GM23338 (cell line): ENCODE results near the gene DNAH6. TPM values are rescaled to one million over a fixed set of nuclear protein-coding genes. Genes with fewer than 3 reads are reported as not detected.

ENCODE experiments used
- ATAC-seq: fragments of 200-7000 bp; cut with Tn5 transposase; 3 replicates; pipeline ENCODE4 v1.9.1; 2020
- DNase-seq: peaks from one replicate; pipeline ENCODE4 v3.0.0-alpha.2; 2015; ENCODE audit warnings: low spot score
- H2AFZ ChIP-seq: fragments of 200-600 bp; sonication (generic); 2 replicates; pipeline ENCODE4 v1.8.0; 2016; ENCODE audit warnings: antibody characterized with exemption, mild to moderate bottlenecking, moderate library complexity
- H3F3A ChIP-seq: fragments of 200-600 bp; sonication (generic); replicated peaks from 2 replicates; pipeline ENCODE4 v1.8.0; 2017; ENCODE audit warnings: antibody characterized with exemption, mixed run types, low read depth
- H3K27ac ChIP-seq: fragments of 200-600 bp; sonication (generic); 2 replicates; pipeline ENCODE4 v1.6.1; 2016; ENCODE audit warnings: low read depth
- H3K27me3 ChIP-seq: fragments of 200-600 bp; sonication (generic); 2 replicates; pipeline ENCODE4 v1.8.0; 2016; ENCODE audit warnings: mild to moderate bottlenecking, mixed run types, moderate library complexity; ENCODE audit not compliant: insufficient read depth
- H3K36me3 ChIP-seq: fragments of 200-600 bp; sonication (generic); 2 replicates; pipeline ENCODE4 v1.8.0; 2016; ENCODE audit warnings: mild to moderate bottlenecking; ENCODE audit not compliant: insufficient read depth
- H3K4me1 ChIP-seq: fragments of 200-600 bp; sonication (generic); 2 replicates; pipeline ENCODE4 v1.8.0; 2016; ENCODE audit warnings: mild to moderate bottlenecking, moderate library complexity; ENCODE audit not compliant: insufficient read depth
- H3K4me2 ChIP-seq: fragments of 200-600 bp; sonication (generic); 2 replicates; pipeline ENCODE4 v1.7.1; 2017; ENCODE audit warnings: mixed run types
- H3K4me3 ChIP-seq: fragments of 200-600 bp; sonication (generic); 2 replicates; pipeline ENCODE4 v1.6.1; 2016; ENCODE audit warnings: mixed run types
- H3K79me2 ChIP-seq: fragments of 200-600 bp; sonication (generic); replicated peaks from 2 replicates; pipeline ENCODE4 v1.8.0; 2017; ENCODE audit warnings: mild to moderate bottlenecking; ENCODE audit not compliant: insufficient read depth
- H3K9me2 ChIP-seq: fragments of 200-600 bp; sonication (generic); 2 replicates; pipeline ENCODE4 v1.8.0; 2017; ENCODE audit not compliant: insufficient read depth
- H4K20me1 ChIP-seq: fragments of 200-600 bp; sonication (generic); replicated peaks from 2 replicates; pipeline ENCODE4 v1.8.0; 2017; ENCODE audit warnings: mild to moderate bottlenecking; ENCODE audit not compliant: insufficient read depth
- H3K27ac Mint-ChIP-seq: 2 replicates; pipeline ENCODE4 v1.8.0; 2020; ENCODE audit warnings: inconsistent platforms, mild to moderate bottlenecking, moderate library complexity, mixed read lengths
- H3K27me3 Mint-ChIP-seq: 3 replicates; pipeline ENCODE4 v1.8.0; 2022; ENCODE audit warnings: low read depth, mild to moderate bottlenecking, moderate library complexity, mixed read lengths, inconsistent platforms; ENCODE audit not compliant: insufficient read depth, poor library complexity
- H3K36me3 Mint-ChIP-seq: 3 replicates; pipeline ENCODE4 v1.8.0; 2021; ENCODE audit warnings: low read depth, mild to moderate bottlenecking, inconsistent platforms, moderate library complexity, mixed read lengths
- H3K4me1 Mint-ChIP-seq: 3 replicates; pipeline ENCODE4 v1.8.0; 2020; ENCODE audit warnings: mild to moderate bottlenecking, inconsistent platforms, mixed read lengths
- H3K4me3 Mint-ChIP-seq: 3 replicates; pipeline ENCODE4 v1.8.0; 2021; ENCODE audit warnings: moderate library complexity, mild to moderate bottlenecking, inconsistent platforms, mixed read lengths
- H3K9me3 Mint-ChIP-seq: 3 replicates; pipeline ENCODE4 v1.8.0; 2020; ENCODE audit warnings: moderate library complexity, mild to moderate bottlenecking, inconsistent platforms, mixed read lengths
- CREB1 ChIP-seq: fragments of 250-450 bp; sonication (Bioruptor Pico); IDR thresholded peaks from 2 replicates; pipeline ENCODE4 v1.5.0; 2020; ENCODE audit warnings: low read depth, mild to moderate bottlenecking, moderate library complexity
- EZH2 ChIP-seq: fragments of 200-600 bp; sonication (generic); IDR thresholded peaks from one replicate; pipeline ENCODE4 v1.8.0; 2017; ENCODE audit warnings: antibody characterized with exemption, mild to moderate bottlenecking, low read depth; ENCODE audit not compliant: unreplicated experiment
- EZH2phosphoT487 ChIP-seq: fragments of 200-600 bp; sonication (generic); IDR thresholded peaks from one replicate; pipeline ENCODE4 v1.8.1; 2018; ENCODE audit warnings: antibody characterized with exemption; ENCODE audit not compliant: unreplicated experiment
- NANOG ChIP-seq: IDR thresholded peaks from 2 replicates; pipeline ENCODE4 v1.6.1; 2016; ENCODE audit warnings: antibody characterized with exemption, borderline replicate concordance
- POLR2AphosphoS5 ChIP-seq: IDR thresholded peaks from 2 replicates; pipeline ENCODE4 v1.6.1; 2016; ENCODE audit warnings: antibody characterized with exemption, low read depth
- STAT1 ChIP-seq: IDR thresholded peaks from one replicate; pipeline ENCODE4 v1.6.1; 2016; ENCODE audit warnings: antibody characterized with exemption; ENCODE audit not compliant: unreplicated experiment
- ZNF114 ChIP-seq: fragments of 250-450 bp; sonication (Bioruptor Pico); IDR thresholded peaks from 2 replicates; pipeline ENCODE4 v1.5.0; 2020; ENCODE audit warnings: mild to moderate bottlenecking, moderate library complexity
- ZNF331 ChIP-seq: fragments of 250-450 bp; sonication (Bioruptor Pico); IDR thresholded peaks from 2 replicates; pipeline ENCODE4 v1.5.0; 2020; ENCODE audit warnings: low read depth, mild to moderate bottlenecking, moderate library complexity
- polyA plus RNA-seq: library from polyadenylated mRNA; unstranded; fragments of >200 nt; fragmentation: Nextera tagmentation; extraction: Ambion mirVana; gene quantifications from 2 replicates; pipeline ENCODE4 v1.2.1, GENCODE V29; 2016
- total RNA-seq: library from RNA; depleted of rRNA; stranded (reverse); fragments of >200 nt; shearing (Covaris generic); gene quantifications from 2 replicates; pipeline ENCODE4 v1.2.3, GENCODE V29; 2014
- TF ChIP-seq, protein P1 (sequence below): IDR thresholded peaks from one replicate; pipeline ENCODE4 v1.6.1; 2018; ENCODE audit warnings: antibody characterized with exemption; ENCODE audit not compliant: unreplicated experiment
- TF ChIP-seq, protein P2 (sequence below): IDR thresholded peaks from 2 replicates; pipeline ENCODE4 v1.6.1; 2016; ENCODE audit warnings: antibody characterized with exemption

The DNAH6 gene
- total and polyA plus RNA-seq, 2 experiments from 2014 or later: 0.27 to 0.31 TPM

DNA sequence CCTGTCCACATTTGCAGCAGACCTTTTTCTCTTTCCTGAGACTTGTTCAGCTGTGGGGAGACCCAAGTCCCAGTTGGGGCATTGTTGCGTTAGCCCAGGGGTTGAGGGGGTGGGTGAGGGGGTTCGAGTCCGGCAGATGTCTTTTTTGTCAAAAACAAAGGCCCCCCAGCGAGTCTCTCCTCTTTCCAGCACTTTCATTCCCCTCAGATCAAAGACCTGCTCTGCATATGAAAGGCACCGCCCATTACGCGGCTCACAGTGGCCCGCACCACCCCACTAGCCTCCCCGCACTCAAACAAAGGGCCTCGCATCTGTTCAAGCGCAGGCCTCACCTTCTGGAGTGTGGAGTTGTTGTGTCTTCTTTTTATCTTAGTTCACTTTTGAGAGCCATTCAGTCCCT, 339.4 kb downstream of the DNAH6 start:
- H3K4me1 ChIP-seq: peaks cover 18% of the 10 kb centered on the region
- no peaks in the 10 kb centered on the region; the same call in 1 of the 2 replicates for H4K20me1 ChIP-seq
- Mint-ChIP-seq H3K4me1 (peaks cover 19% of the 10 kb centered on the region), H3K4me3 (peak overlapping the region; percentile 11; the same call in 2 of the 3 replicates), H3K9me3 (peaks cover 12% of the 10 kb centered on the region), H3K27me3 (peaks cover 39% of the 10 kb centered on the region), H3K27ac (no peak overlapping the region), H3K36me3 (peaks cover 6% of the 10 kb centered on the region; the same call in 2 of the 3 replicates)
- H3K4me2 ChIP-seq: peak overlapping the region; percentile 69
- H3K27ac ChIP-seq: no peak overlapping the region
- no peaks in the 10 kb centered on the region for H3K36me3 ChIP-seq
- H3F3A ChIP-seq: no peaks in the 10 kb centered on the region
- peak overlapping the region; percentile 40 for H3K4me3 ChIP-seq
- peak; percentile 86 for DNase-seq
- H3K79me2 ChIP-seq: no peaks in the 10 kb centered on the region
- H3K27me3 ChIP-seq: peaks cover 41% of the 10 kb centered on the region
- H2AFZ ChIP-seq: no peak overlapping the region
- H3K9me2 ChIP-seq: peaks cover 21% of the 10 kb centered on the region
- ATAC-seq: peak; percentile 95
- TF ChIP-seq CREB1 (CRISPR knock-in tag): peak; percentile 41; the same call in 1 of the 2 replicates
- TF ChIP-seq, protein P1, sequence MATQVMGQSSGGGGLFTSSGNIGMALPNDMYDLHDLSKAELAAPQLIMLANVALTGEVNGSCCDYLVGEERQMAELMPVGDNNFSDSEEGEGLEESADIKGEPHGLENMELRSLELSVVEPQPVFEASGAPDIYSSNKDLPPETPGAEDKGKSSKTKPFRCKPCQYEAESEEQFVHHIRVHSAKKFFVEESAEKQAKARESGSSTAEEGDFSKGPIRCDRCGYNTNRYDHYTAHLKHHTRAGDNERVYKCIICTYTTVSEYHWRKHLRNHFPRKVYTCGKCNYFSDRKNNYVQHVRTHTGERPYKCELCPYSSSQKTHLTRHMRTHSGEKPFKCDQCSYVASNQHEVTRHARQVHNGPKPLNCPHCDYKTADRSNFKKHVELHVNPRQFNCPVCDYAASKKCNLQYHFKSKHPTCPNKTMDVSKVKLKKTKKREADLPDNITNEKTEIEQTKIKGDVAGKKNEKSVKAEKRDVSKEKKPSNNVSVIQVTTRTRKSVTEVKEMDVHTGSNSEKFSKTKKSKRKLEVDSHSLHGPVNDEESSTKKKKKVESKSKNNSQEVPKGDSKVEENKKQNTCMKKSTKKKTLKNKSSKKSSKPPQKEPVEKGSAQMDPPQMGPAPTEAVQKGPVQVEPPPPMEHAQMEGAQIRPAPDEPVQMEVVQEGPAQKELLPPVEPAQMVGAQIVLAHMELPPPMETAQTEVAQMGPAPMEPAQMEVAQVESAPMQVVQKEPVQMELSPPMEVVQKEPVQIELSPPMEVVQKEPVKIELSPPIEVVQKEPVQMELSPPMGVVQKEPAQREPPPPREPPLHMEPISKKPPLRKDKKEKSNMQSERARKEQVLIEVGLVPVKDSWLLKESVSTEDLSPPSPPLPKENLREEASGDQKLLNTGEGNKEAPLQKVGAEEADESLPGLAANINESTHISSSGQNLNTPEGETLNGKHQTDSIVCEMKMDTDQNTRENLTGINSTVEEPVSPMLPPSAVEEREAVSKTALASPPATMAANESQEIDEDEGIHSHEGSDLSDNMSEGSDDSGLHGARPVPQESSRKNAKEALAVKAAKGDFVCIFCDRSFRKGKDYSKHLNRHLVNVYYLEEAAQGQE: no peak
- TF ChIP-seq STAT1: no peak
- TF ChIP-seq, protein P2, sequence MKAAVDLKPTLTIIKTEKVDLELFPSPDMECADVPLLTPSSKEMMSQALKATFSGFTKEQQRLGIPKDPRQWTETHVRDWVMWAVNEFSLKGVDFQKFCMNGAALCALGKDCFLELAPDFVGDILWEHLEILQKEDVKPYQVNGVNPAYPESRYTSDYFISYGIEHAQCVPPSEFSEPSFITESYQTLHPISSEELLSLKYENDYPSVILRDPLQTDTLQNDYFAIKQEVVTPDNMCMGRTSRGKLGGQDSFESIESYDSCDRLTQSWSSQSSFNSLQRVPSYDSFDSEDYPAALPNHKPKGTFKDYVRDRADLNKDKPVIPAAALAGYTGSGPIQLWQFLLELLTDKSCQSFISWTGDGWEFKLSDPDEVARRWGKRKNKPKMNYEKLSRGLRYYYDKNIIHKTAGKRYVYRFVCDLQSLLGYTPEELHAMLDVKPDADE: no peak
- peak; percentile 81 for TF ChIP-seq NANOG
- TF ChIP-seq ZNF114 (CRISPR knock-in tag): no peak
- no peak for TF ChIP-seq ZNF331
- TF ChIP-seq EZH2: no peak

DNA sequence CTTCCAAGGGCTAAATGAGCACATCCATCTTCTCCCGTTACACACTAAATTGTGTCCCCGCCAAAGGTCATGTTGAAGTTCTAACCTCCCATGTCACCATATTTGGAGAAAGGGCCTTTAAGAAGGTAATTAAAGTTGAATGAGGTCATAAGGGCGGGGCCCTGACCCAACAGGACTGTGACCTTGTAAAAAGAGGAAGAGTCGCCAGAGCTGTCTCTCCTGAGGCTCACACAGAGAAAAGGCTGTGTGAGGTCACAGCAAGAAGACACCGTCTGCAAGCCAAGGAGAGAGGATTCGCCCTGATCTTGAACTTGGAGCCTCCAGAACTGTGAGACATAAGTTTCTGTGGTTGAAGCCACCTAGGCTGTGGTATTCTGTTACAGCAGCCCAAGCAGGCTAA, 340.5 kb downstream of the DNAH6 start:
- peaks cover 17% of the 10 kb centered on the region for H3K9me2 ChIP-seq
- no peaks in the 10 kb centered on the region for H3K79me2 ChIP-seq
- H4K20me1 ChIP-seq: no peaks in the 10 kb centered on the region; the same call in 1 of the 2 replicates
- peaks cover 42% of the 10 kb centered on the region for H3K27me3 Mint-ChIP-seq
- peaks cover 26% of the 10 kb centered on the region for H3K4me1 Mint-ChIP-seq
- no peak for DNase-seq
- H3K27ac ChIP-seq: no peak overlapping the region
- H3K4me3 Mint-ChIP-seq: no peak overlapping the region
- no peak overlapping the region for H3K4me2 ChIP-seq
- H3K4me3 ChIP-seq: no peak overlapping the region
- peaks cover 24% of the 10 kb centered on the region for H3K4me1 ChIP-seq
- no peak for ATAC-seq
- H3K27ac Mint-ChIP-seq: no peak overlapping the region
- H2AFZ ChIP-seq: no peak overlapping the region
- no peaks in the 10 kb centered on the region for H3K36me3 ChIP-seq
- H3K36me3 Mint-ChIP-seq: peaks cover 6% of the 10 kb centered on the region; the same call in 2 of the 3 replicates
- H3F3A ChIP-seq: no peaks in the 10 kb centered on the region
- peaks cover 41% of the 10 kb centered on the region for H3K27me3 ChIP-seq
- H3K9me3 Mint-ChIP-seq: peaks cover 12% of the 10 kb centered on the region
- TF ChIP-seq NANOG (no peak), EZH2phosphoT487 (no peak), POLR2AphosphoS5 (no peak)
- TF ChIP-seq, protein P1: no peak
